VCaP (cell line): ENCODE measurements around the gene RNF17.
A peak's percentile ranks its signal among the peaks of the same experiment; 100 is the strongest.

Experiments used
- H3K27ac ChIP-seq: fragments of 450-650 bp; 2 replicates; pipeline ENCODE4 v1.5.1; 2017
- CTCF ChIP-seq: fragments of 450-650 bp; conservative IDR thresholded peaks from 2 replicates; pipeline ENCODE4 v1.5.1; 2017; ENCODE audit warnings: mild to moderate bottlenecking, moderate library complexity

Gene RNF17

GRCh38 chr13:24877531-24877930 lies 113.6 kb downstream of the RNF17 start:
- no peak for TF ChIP-seq CTCF
- no peak overlapping the region for H3K27ac ChIP-seq

DNA sequence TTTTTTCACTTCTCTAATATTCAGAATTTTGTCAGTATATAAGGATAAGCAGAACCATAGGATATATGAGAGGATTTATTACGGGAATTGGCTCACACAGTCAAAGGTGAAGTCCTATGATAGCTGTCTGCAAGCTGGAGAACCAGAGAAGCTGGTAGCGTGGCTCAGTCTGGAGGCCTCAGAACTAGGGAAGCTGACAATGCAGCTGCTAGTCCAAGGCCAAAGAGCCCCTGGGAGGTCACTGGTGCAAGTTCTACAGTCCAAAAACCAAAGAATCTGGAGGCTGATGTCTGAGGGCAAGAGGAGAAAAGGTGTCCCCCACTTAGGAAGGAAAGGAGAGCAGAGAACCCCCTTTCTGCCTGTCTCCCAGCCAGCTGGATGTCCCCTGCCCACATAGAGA lies 114.4 kb downstream of the RNF17 start:
- TF ChIP-seq CTCF, result no peak
- H3K27ac ChIP-seq, result no peak overlapping the region

- TF ChIP-seq CTCF, result no peak
- H3K27ac ChIP-seq, result no peak overlapping the region
Observed at GRCh38 chr13:24882665-24883064, 118.7 kb downstream of the RNF17 start.

DNA sequence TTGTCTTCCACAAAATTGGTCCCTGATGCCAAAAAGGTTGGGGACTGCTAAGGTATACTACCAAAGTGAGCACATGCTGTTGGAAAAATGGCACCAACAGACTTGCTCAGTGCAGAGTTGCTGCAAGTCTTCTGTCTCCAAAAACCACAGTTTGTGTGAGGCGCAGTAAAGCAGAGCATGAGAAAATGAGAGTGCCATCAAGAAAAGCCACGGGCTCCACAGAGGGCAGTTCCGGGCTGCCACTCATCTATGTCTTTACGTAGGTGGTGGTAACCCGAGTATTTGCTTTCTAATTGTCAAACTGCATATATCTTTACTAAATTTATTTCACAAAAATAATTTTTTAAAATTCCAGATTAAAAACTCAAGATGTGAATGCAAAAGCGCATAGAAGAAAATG lies 123.8 kb downstream of the RNF17 start:
- no peak overlapping the region for H3K27ac ChIP-seq
- no peak for TF ChIP-seq CTCF

DNA sequence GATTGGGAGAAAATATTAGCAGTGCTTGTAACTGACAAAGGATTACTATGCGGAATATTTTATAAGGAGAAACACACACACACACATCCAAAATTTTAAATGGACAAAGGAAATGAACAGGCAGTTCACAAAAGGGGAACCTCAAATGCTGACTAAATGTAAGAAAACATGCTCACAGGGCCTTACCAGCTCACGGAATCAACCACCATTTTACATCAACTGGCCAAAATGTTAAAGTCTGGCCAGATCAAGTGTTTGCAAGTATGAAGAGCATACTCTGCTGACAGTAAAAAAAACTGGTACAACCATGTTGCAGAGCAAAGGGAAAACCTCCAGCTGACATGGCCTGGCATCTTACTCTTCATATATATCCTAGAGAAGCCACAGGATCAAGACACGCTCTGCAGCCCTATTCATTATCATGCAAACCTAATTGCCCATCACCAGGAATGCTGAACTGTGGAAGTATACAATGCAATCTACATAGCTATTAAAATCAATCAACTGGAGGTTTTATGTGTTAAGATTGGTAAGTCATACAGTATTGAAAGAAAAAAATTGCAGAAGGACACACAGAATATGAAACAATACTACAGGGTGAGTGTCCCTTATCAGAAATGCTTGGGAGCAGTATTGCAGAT lies 124.4 kb downstream of the RNF17 start:
- peak overlapping the region; percentile 58 for H3K27ac ChIP-seq
- no peak for TF ChIP-seq CTCF

- TF ChIP-seq CTCF, result no peak
- peak overlapping the region; percentile 58 for H3K27ac ChIP-seq
Observed at GRCh38 chr13:24890256-24890655, 126.3 kb downstream of the RNF17 start.

- no peak for TF ChIP-seq CTCF
- H3K27ac ChIP-seq, result no peak overlapping the region; the same call in 1 of the 2 replicates
Observed at GRCh38 chr13:24891476-24892108, 127.6 kb downstream of the RNF17 start.
